ENCODE measurements around the gene NDUFV2. TPM values are rescaled to one million over a fixed set of nuclear protein-coding genes. Genes with fewer than 3 reads are reported as not detected.

Gene NDUFV2
- total RNA-seq, 4 donors from 2014 or later = 66.3 to 161 (median 97.9) TPM

- TF ChIP-seq CTCF (IDR thresholded peaks at IDR 0.05; ENCODE audit: low read depth) = no peak
These were observed 21.0 kb downstream of the NDUFV2 start for GRCh38 chr18:9123520-9123919.

GRCh38 chr18:9124824-9125223, 22.3 kb downstream of the NDUFV2 start:
- TF ChIP-seq CTCF (IDR thresholded peaks at IDR 0.05; ENCODE audit: low read depth) = no peak

GRCh38 chr18:9126337-9126736, 23.8 kb downstream of the NDUFV2 start:
- no peak for TF ChIP-seq CTCF (IDR thresholded peaks at IDR 0.05; ENCODE audit: low read depth)

GRCh38 chr18:9130195-9130594, 27.7 kb downstream of the NDUFV2 start:
- TF ChIP-seq CTCF (IDR thresholded peaks at IDR 0.05; ENCODE audit: low read depth) = no peak

- TF ChIP-seq CTCF (IDR thresholded peaks at IDR 0.05; ENCODE audit: low read depth) = no peak
These were observed 28.3 kb downstream of the NDUFV2 start for GRCh38 chr18:9130806-9131205.

- TF ChIP-seq CTCF (IDR thresholded peaks at IDR 0.05; ENCODE audit: low read depth) = no peak
These were observed 30.1 kb downstream of the NDUFV2 start for GRCh38 chr18:9132628-9133027.

- TF ChIP-seq CTCF (IDR thresholded peaks at IDR 0.05; ENCODE audit: low read depth) = no peak
These were observed 30.7 kb downstream of the NDUFV2 start for GRCh38 chr18:9133225-9133624.

Measured in subcutaneous adipose tissue (tissue), 4 donors.